Measurements from ENCODE around the gene DNAH9. TPM values are rescaled to one million over a fixed set of nuclear protein-coding genes. Genes with fewer than 3 reads are reported as not detected.

DNAH9 gene
- total RNA-seq, 3 donors from 2014 or later (not counting 1 experiment from before 2014, with no cell fraction given) = not detected

DNA sequence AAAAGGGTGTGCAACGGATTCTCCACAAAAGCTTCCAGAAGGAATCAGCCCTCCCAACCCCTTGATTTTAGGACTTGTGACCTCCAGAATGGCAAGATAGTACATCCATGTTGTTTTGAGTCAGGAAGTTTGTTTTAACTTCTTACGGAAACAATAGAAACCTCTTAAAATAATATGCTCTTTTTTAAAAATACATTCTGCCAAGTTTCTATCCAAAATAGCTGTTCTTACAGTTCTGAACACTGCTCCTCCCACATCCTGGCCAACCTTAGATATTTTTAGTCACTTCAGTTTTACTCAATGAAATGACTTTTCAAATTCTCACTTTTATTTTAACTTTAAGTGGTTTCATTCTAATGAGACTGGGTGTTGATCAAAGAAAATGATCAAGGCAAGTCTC lies 242.6 kb downstream of the DNAH9 start:
- no peak overlapping the region for H3K4me3 ChIP-seq (ENCODE audit: low read length)

DNA sequence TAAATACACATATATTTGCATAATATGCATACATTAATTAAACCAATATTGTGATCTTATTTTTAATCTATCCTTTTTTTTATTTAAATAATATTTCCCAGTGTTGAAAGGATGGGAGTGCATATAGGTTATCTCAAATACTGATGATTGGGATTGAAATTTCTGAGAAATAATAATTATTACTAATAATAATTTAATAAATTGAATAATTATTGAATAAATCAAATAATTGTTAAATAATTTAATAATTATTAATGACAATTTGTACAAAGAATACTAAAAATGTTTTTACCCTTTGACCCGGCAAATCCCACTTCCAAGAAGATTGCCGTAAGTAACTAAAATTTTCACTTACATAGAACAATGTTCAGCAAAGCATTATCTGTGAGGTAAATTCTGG lies 250.1 kb downstream of the DNAH9 start:
- Histone ChIP-seq H3K4me1 (ENCODE audit: control insufficient read depth, insufficient read depth, low read length) (no peaks in the 10 kb centered on the region), H3K27me3 (ENCODE audit: control insufficient read depth, insufficient read depth, low read length) (no peaks in the 10 kb centered on the region), H3K4me3 (ENCODE audit: low read length) (no peak overlapping the region), H3K27ac (ENCODE audit: low read length) (no peak overlapping the region), H3K9me3 (ENCODE audit: control insufficient read depth, insufficient read depth, low read length) (peaks cover 5% of the 10 kb centered on the region), H3K36me3 (ENCODE audit: control insufficient read depth, insufficient read depth, low read length) (no peaks in the 10 kb centered on the region)
- Mint-ChIP-seq H3K27ac (no peak overlapping the region), H3K4me1 (no peaks in the 10 kb centered on the region), H3K4me3 (no peak overlapping the region), H3K27me3 (ENCODE audit: low read depth in 2 of 2) (no peaks in the 10 kb centered on the region), H3K9me3 (peaks cover 9 to 14% of the 10 kb centered on the region in 2 donors), H3K36me3 (peaks cover 13% of the 10 kb centered on the region)
- TF ChIP-seq, protein P1, sequence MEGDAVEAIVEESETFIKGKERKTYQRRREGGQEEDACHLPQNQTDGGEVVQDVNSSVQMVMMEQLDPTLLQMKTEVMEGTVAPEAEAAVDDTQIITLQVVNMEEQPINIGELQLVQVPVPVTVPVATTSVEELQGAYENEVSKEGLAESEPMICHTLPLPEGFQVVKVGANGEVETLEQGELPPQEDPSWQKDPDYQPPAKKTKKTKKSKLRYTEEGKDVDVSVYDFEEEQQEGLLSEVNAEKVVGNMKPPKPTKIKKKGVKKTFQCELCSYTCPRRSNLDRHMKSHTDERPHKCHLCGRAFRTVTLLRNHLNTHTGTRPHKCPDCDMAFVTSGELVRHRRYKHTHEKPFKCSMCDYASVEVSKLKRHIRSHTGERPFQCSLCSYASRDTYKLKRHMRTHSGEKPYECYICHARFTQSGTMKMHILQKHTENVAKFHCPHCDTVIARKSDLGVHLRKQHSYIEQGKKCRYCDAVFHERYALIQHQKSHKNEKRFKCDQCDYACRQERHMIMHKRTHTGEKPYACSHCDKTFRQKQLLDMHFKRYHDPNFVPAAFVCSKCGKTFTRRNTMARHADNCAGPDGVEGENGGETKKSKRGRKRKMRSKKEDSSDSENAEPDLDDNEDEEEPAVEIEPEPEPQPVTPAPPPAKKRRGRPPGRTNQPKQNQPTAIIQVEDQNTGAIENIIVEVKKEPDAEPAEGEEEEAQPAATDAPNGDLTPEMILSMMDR (IDR thresholded peaks at IDR 0.05) = no peak
- WGBS (ENCODE audit: insufficient coverage) = no CpG with 5 or more reads among the region's 2 CpGs
- ATAC-seq (no peak), DNase-seq (no peak)
- intact Hi-C loops (cut with micrococcal nuclease) = no loop called here

More for the DNA sequence above, 242.6 kb downstream of the DNAH9 start:
- no peaks in the 10 kb centered on the region for H3K9me3 ChIP-seq (ENCODE audit: control insufficient read depth, insufficient read depth, low read length)
- intact Hi-C loops (cut with micrococcal nuclease) = no loop called here
- Mint-ChIP-seq H3K27ac (no peak overlapping the region), H3K4me3 (no peak overlapping the region), H3K27me3 (ENCODE audit: low read depth in 2 of 2) (no peaks in the 10 kb centered on the region), H3K4me1 (no peaks in the 10 kb centered on the region), H3K9me3 (peaks cover 5 to 6% of the 10 kb centered on the region in 2 donors), H3K36me3 (no peaks in the 10 kb centered on the region)
- ATAC-seq (no peak), DNase-seq (no peak)
- no peaks in the 10 kb centered on the region for H3K36me3 ChIP-seq (ENCODE audit: control insufficient read depth, insufficient read depth, low read length)
- no peaks in the 10 kb centered on the region for H3K4me1 ChIP-seq (ENCODE audit: control insufficient read depth, insufficient read depth, low read length)
- 94% methylated on average over 2 of the region's 2 CpGs for WGBS (ENCODE audit: insufficient coverage)
- H3K27ac ChIP-seq (ENCODE audit: low read length) = no peak overlapping the region
- TF ChIP-seq, protein P1 (IDR thresholded peaks at IDR 0.05) = no peak
- H3K27me3 ChIP-seq (ENCODE audit: control insufficient read depth, insufficient read depth, low read length) = no peaks in the 10 kb centered on the region

DNA sequence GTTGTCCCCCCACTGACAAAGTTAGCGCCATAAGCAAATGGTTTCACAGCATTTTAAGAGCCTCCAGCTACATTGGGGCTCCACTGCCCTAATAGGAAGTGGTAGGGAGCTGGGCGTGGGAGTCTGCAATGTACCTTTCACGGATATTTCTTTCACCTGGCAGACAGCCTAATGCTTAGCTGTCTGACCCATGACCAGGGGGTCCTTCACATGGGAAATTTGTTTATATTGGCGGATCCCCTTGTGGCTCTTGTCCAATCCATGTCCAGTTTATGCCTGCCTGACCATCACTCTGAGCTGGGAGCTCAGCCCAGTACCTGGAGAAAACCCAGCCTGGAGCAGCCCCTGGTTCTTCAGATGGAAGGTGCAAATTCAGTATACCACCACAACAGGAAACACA lies 254.0 kb downstream of the DNAH9 start:
- H3K4me3 Mint-ChIP-seq = no peak overlapping the region
- H3K4me1 ChIP-seq (ENCODE audit: control insufficient read depth, insufficient read depth, low read length) = no peaks in the 10 kb centered on the region
- intact Hi-C loops (cut with micrococcal nuclease) = no loop called here

DNA sequence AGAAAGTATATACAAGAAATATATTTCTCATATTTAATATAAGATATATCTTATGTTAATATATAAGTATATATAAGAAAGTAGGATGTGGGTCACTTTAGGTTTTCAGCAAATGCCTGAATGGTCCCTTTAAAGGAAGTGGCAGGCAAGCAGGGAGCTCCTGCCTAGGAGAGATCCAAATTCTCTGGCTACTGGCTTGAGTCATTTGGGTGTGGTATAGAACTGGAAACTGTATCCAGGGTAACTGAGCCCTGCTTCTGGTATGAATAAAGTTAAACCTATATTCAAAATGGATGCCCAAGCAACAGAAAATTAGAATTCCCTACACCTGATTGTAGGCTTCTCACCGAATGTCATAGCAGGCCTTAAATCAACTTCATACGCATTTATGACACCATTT lies 254.6 kb downstream of the DNAH9 start:
- H3K36me3 Mint-ChIP-seq = peaks cover 13% of the 10 kb centered on the region
- Histone ChIP-seq H3K4me1 (ENCODE audit: control insufficient read depth, insufficient read depth, low read length) (no peaks in the 10 kb centered on the region), H3K9me3 (ENCODE audit: control insufficient read depth, insufficient read depth, low read length) (peaks cover 7% of the 10 kb centered on the region), H3K27ac (ENCODE audit: low read length) (no peak overlapping the region), H3K27me3 (ENCODE audit: control insufficient read depth, insufficient read depth, low read length) (no peaks in the 10 kb centered on the region), H3K4me3 (ENCODE audit: low read length) (no peak overlapping the region), H3K36me3 (ENCODE audit: control insufficient read depth, insufficient read depth, low read length) (no peaks in the 10 kb centered on the region)
- ATAC-seq (no peak), DNase-seq (no peak)
- TF ChIP-seq, protein P1 (IDR thresholded peaks at IDR 0.05) = no peak
- H3K4me3 Mint-ChIP-seq = no peak overlapping the region
- peaks cover 8 to 11% of the 10 kb centered on the region in 2 donors for H3K9me3 Mint-ChIP-seq
- WGBS (ENCODE audit: insufficient coverage) = 94% methylated on average over 2 of the region's 2 CpGs
- H3K27ac Mint-ChIP-seq = no peak overlapping the region
- H3K27me3 Mint-ChIP-seq (ENCODE audit: low read depth in 2 of 2) = no peaks in the 10 kb centered on the region
- H3K4me1 Mint-ChIP-seq = no peaks in the 10 kb centered on the region
- intact Hi-C loops (cut with micrococcal nuclease) = no loop called here

More for the DNA sequence above, 254.0 kb downstream of the DNAH9 start:
- Histone ChIP-seq H3K4me3 (ENCODE audit: low read length) (no peak overlapping the region), H3K27ac (ENCODE audit: low read length) (no peak overlapping the region), H3K27me3 (ENCODE audit: control insufficient read depth, insufficient read depth, low read length) (no peaks in the 10 kb centered on the region), H3K36me3 (ENCODE audit: control insufficient read depth, insufficient read depth, low read length) (no peaks in the 10 kb centered on the region), H3K9me3 (ENCODE audit: control insufficient read depth, insufficient read depth, low read length) (peaks cover 7% of the 10 kb centered on the region)
- Mint-ChIP-seq H3K9me3 (peaks cover 9 to 11% of the 10 kb centered on the region in 2 donors), H3K4me1 (no peaks in the 10 kb centered on the region), H3K36me3 (peaks cover 13% of the 10 kb centered on the region), H3K27ac (no peak overlapping the region), H3K27me3 (ENCODE audit: low read depth in 2 of 2) (no peaks in the 10 kb centered on the region)
- 65% methylated on average over 4 of the region's 4 CpGs for WGBS (ENCODE audit: insufficient coverage)
- no peak for ATAC-seq
- no peak for DNase-seq
- TF ChIP-seq, protein P1 (IDR thresholded peaks at IDR 0.05) = no peak

Data from natural killer cell (primary cell).